Measurements from ENCODE around the gene CCDC27.

The CCDC27 gene

DNA sequence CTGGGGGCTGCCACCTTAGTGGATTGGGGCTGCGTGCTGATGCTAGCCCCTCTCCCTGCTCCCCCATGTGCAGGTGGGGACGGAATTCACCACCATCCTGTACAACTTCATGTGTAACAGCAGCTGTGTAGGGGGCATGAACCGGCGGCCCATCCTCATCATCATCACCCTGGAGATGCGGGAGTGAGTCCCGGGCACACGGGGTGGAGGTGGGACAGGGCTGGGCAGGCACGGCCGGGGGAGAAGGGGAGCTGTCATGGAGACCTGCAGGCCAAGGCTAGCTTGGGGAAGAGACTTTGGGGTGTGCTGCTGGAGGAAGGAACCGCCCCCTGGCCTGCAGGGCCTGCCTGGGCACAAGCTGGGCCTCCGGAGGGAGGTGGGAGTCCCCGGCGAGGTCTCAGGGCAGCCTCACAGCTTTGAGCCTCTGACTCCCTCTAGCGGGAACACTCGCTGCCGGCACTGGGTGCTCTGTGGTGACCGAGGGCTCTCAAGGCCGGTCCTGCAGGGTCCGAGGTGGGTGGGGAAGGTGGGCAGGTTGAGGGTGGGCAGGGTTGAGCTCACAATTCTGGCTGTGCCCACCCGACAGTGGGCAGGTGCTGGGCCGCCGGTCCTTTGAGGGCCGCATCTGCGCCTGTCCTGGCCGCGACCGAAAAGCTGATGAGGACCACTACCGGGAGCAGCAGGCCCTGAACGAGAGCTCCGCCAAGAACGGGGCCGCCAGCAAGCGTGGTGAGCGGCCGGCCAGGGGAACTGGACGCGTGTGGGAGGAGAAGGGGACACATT lies 25.0 kb upstream of the CCDC27 start:
- no peak for DNase-seq (ENCODE audit: low read depth)
- in situ Hi-C loops (cut with HindIII; ENCODE audit: low sequenced_read_pairs): no loop called here
- TF ChIP-seq, protein P1, sequence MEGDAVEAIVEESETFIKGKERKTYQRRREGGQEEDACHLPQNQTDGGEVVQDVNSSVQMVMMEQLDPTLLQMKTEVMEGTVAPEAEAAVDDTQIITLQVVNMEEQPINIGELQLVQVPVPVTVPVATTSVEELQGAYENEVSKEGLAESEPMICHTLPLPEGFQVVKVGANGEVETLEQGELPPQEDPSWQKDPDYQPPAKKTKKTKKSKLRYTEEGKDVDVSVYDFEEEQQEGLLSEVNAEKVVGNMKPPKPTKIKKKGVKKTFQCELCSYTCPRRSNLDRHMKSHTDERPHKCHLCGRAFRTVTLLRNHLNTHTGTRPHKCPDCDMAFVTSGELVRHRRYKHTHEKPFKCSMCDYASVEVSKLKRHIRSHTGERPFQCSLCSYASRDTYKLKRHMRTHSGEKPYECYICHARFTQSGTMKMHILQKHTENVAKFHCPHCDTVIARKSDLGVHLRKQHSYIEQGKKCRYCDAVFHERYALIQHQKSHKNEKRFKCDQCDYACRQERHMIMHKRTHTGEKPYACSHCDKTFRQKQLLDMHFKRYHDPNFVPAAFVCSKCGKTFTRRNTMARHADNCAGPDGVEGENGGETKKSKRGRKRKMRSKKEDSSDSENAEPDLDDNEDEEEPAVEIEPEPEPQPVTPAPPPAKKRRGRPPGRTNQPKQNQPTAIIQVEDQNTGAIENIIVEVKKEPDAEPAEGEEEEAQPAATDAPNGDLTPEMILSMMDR (IDR thresholded peaks at IDR 0.05; ENCODE audit: low read depth, low read length, missing control alignments): peak; percentile 44

GRCh38 chr1:3727825-3728776 lies 24.1 kb upstream of the CCDC27 start:
- H3K4me3 ChIP-seq (ENCODE audit: low read depth, low read length): no peak overlapping the region
- TF ChIP-seq, protein P1 (IDR thresholded peaks at IDR 0.05; ENCODE audit: low read depth, low read length, missing control alignments): no peak
- DNase-seq (ENCODE audit: low read depth): no peak
- in situ Hi-C loops (cut with HindIII; ENCODE audit: low sequenced_read_pairs): no loop called here

More for the DNA sequence above, 25.0 kb upstream of the CCDC27 start:
- no peak overlapping the region for H3K4me3 ChIP-seq (ENCODE audit: low read depth, low read length)

DNA sequence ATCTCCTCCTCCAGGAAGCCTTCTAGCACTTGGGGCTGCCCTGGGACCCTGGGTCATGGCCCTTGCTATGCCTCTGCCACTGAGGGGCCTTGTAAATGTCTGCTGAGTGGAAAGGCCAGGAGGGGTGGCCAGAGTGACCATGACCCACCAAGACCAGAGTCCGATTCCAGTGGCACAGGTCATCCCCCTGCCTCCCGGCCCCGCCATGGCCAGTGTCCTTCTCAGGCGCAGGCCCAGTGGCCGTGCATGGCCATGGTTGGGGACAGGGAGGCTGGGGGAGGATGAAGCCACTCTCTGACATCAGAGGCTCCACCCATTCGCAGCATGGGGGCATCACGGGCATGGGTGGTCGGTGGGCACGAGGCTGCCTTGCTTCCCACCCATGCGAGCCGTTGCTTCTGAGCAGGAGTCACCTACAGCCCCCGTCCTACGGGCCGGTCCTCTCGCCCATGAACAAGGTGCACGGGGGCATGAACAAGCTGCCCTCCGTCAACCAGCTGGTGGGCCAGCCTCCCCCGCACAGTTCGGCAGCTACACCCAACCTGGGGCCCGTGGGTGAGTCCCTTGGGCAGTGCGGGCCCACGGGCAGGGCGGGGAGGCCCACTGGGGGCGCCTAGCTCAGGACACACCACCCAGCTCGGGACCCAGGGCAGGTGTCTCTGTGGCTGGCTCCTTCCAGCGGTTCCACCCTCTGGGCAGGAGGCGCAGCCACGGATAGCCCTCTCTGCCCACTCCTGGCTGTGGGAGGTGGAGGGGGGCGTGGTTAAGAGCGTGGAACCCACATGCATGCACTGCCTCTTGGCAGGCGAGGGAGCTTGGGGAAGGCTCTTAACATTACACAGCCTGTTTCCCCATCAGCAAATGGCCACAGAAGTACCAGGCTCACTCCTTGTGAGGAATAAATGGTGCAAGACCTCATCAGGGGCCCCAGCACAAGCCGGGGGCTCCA lies 22.4 kb upstream of the CCDC27 start:
- no peak overlapping the region for H3K4me3 ChIP-seq (ENCODE audit: low read depth, low read length)
- in situ Hi-C loops (cut with HindIII; ENCODE audit: low sequenced_read_pairs): no loop called here
- DNase-seq (ENCODE audit: low read depth): no peak
- TF ChIP-seq, protein P1 (IDR thresholded peaks at IDR 0.05; ENCODE audit: low read depth, low read length, missing control alignments): no peak

- DNase-seq (ENCODE audit: low read depth): no peak
- in situ Hi-C loops (cut with HindIII; ENCODE audit: low sequenced_read_pairs): no loop called here
- TF ChIP-seq, protein P1 (IDR thresholded peaks at IDR 0.05; ENCODE audit: low read depth, low read length, missing control alignments): no peak
Measured at GRCh38 chr1:3730543-3731247, 21.6 kb upstream of the CCDC27 start.

DNA sequence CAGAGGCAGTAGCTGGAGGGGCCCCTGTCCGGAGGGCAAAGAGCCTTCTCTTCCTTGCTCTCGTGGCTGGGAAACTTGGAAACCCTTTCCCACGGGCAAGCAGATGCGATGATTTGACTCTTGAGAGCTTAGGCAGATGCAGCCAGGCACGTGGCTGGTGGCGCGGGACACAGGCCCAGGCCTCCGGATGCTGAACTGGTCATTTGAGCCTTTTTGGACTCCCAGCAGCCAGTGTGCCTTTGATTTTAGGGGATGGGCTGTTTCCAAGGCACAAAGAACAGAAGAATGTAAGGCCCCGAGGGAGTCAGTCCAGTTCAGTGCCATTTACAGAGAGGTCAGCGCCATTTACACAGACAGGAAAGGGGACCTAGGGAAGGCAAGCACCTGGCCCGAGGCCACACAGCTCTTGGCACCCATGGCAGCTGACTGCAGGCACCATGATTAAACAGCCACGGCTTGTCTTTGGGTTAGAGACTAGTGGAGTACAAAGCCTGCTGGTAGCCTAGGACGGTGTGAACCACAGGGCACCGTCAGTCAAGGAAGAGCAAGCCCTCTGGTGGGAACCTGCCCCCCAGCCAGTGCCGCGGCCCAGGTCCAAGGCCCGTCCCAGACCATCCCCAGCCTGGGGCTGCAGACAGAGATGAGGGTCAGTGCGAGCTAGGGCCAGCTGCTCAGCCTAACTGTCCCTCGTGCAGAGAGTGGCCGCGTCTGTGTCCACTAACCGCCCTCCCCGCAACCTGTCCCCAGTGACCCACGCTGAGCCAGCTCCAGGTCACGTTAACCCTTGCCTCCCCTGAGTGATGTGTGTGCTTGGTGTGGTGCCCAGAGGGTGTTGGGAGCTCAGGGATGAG lies 20.4 kb upstream of the CCDC27 start:
- TF ChIP-seq, protein P1 (IDR thresholded peaks at IDR 0.05; ENCODE audit: low read depth, low read length, missing control alignments): no peak
- no peak for DNase-seq (ENCODE audit: low read depth)
- H3K4me3 ChIP-seq (ENCODE audit: low read depth, low read length): no peak overlapping the region
- in situ Hi-C loops (cut with HindIII; ENCODE audit: low sequenced_read_pairs): no loop called here

More at GRCh38 chr1:3730543-3731247, 21.6 kb upstream of the CCDC27 start:
- no peak overlapping the region for H3K4me3 ChIP-seq (ENCODE audit: low read depth, low read length)
